NCI-H2227 (cell line): ENCODE data around the gene TCFL5.
A peak's percentile ranks its signal among the peaks of the same experiment; 100 is the strongest.

ENCODE experiments used
- DNase-seq: peaks from one replicate; lab custom pipeline; 2025; ENCODE audit not compliant: unreplicated experiment; lab: John Stamatoyannopoulos, UW

Gene TCFL5

DNA sequence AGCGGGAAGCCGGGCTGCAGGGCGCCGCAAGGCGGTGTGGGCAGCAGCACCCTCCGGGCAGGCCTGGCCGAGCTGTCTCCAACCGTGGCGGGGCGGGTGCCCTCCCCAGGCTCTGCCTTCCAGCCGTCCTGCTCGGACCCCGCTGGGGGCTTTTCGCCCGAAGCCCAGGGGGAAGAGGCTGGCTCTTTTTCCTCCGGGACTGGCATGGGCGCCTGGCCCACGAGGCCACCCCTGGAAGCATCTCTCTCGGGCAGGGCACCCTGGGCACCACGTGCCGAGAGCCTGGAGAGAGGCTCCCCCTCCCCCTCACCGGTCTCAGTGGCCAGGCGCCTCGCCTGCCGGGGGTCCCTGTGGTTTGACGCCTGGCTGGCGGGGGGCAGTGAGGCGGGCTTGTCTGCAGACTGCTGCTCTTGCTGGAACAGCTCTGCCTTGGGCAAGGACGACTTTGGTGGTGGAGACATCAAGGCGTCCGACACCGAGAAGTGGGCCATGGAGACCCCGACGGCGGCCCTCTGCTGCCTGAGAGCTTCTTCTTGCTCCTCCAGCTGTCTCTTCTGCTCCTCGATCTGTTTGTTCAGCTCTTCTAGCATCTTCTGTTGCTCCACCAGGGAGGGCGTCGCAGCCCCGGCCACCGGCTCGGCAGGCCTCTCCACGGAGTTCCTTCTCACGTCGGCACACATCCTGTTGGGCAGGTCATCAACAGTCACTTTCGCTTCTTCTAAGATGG is 19.5 kb upstream of the TCFL5 start:
- no peak for DNase-seq

GRCh38 chr20:62880147-62880934 is 18.7 kb upstream of the TCFL5 start:
- no peak for DNase-seq

GRCh38 chr20:62879275-62880146 is 17.9 kb upstream of the TCFL5 start:
- no peak for DNase-seq

DNA sequence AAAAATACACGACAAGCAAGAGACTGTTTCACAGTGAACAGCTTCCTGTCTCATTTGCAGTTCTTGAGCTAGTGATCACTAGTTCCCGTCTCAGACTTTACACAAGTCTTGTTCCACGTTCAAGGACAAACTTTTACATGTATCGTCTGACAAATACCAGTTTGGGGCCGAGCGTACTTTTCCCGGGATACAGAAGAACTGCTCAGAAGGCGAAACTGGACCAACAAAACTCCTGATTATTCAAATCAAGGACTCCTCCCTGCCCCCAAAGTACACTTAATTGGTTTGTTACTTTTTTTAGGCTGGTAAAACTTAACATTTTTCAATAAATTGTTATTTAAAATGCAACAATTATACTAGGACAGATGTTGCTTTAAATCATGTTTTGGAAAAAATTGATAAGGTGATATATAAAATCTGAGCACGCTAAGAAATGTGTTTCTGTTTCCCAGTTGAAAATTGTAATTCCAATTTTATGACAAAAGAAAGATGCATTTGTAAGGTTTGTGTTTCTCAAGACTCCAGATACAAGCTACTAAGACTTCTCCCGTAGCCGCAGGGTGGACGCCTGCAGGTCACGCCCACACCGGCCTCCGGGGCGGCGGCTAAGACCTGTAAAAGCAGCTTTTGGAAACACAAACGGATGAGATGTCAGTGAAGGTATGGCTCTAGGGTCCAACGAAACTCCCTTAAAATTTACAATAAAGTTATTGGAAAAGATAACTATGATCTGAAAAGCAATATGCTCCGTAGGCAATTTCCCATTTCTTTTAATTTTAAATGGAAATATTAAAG is 16.8 kb upstream of the TCFL5 start:
- DNase-seq, result no peak

- no peak for DNase-seq
Measured at GRCh38 chr20:62876902-62877816, 15.5 kb upstream of the TCFL5 start.

DNA sequence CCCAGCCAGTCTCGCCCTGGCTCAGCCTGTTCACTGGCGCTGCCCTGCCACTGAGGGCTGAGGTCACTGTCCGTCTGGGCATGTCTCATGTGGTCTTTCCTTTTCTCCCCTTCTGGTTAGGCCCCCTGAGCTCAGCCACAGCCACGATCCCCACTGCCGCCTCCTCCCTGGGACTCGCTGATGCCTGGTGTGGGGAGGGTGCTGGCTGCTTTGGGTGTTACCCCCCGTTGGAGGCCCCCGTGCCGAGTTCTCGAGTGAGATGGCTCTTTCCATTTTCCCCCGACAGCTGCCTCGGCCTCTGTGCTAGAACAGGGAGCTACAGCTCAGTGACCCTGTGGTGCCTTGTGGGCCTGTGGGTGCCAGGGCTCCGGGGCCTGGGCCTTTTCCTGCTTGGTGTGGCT is 14.9 kb upstream of the TCFL5 start:
- no peak for DNase-seq

DNA sequence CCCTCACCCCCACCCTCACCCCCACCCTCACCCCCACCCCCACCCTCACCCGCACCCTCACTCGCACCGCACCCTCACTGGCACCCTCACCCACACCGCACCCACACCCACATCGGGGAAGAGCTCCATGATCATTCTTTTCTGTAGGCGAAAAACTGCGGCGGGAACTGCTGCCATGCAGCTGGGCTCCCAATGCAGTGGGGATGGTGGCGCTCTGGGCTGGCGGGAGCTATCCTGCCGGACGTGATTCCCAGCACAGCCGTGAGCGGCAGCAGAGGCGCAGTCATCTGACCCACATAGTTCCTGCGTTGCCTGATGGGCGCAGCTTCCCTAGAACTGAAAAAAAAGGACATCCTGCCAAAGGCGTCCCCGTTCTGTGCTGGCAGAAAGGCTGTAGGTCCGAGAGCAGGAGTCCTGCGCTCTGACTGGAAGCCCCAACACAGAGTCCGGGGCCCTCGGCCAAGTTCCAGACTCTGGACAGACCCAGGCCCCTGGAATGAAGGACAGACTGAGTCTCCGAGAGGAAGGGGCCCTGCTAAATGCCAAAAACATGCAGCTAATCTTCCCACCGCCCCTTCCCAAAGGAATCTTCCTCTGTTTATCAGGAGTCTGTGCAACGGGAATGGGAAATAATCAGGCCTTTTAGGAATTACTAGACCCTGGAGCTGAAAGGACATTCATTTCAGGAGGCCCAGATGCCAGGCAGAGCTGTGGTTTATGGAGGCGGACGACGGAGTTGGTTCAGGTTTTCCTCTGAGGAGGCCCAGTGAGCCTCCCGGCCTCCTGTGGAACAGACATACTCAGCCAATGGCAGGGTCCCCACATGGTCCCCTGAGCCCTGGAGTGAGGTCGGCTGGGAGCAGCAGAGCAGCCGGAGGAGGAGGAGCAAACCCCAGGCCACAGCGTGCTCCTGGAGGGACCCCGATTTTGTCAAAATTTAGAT is 14.1 kb upstream of the TCFL5 start:
- peak; percentile 84 for DNase-seq

GRCh38 chr20:62874964-62875344 is 13.3 kb upstream of the TCFL5 start:
- DNase-seq, result no peak

DNA sequence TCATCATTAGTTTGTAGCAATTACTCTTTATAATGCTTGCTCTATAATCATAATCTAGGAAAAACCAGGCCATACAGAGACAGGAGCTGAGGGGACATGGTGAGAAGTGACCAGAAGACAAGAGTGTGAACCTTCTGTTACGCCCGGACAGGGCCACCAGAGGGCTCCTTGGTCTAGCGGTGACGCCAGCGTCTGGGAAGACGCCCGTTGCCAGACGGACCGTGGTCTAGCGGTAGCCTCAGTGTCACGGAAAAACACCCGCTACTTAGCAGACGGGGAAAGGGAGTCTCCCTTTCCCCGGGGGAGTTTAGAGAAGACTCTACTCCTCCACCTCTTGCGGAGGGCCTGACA is 12.0 kb upstream of the TCFL5 start:
- DNase-seq, result peak; percentile 61

- DNase-seq, result no peak
Measured at GRCh38 chr20:62873280-62873679, 11.7 kb upstream of the TCFL5 start.

DNA sequence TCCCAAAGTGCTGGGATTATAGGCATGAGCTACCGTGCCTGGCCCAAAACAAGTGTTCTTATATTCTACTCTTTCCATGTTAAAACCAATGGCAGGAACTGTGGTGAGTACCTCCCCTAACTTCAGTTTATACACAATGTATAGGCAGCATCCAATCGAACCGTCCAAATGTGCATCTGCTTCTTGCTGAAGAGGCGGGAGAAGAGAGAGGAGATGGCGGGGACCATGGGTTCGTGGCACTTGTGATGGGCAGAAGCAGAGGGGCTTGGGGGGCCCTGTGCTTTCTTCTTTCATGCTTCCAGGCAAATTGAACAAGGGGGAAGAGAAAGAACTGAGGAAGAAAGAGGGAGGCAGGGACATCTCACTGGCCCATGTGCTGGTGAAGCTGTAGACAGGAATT is 11.2 kb upstream of the TCFL5 start:
- DNase-seq, result no peak

GRCh38 chr20:62872184-62872847 is 10.7 kb upstream of the TCFL5 start:
- no peak for DNase-seq

- no peak for DNase-seq
Measured at GRCh38 chr20:62864207-62864606, 2.6 kb upstream of the TCFL5 start.

GRCh38 chr20:62860924-62861691 is 514 bp downstream of the TCFL5 start:
- DNase-seq, result peak; percentile 57

GRCh38 chr20:62860391-62860923 is 1.2 kb downstream of the TCFL5 start:
- peak; percentile 55 for DNase-seq

DNA sequence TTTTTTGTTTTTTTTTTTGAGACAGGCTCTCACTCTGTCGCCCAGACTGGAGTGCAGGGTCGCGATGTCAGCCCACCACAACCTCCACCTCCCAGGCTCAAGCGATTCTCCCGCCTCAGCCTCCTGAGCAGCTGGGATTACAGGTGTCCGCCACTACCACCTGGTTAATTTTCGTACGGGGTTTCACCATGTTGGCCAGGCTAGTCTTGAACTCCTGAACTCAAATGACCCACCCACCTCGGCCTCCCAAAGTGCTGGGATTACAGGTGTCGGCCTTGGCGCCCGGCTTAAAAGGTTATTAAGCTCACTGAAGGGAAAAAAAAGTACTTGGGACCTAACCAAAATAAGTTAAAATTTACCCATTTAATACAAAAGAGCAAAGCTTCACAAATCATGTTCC is 1.9 kb downstream of the TCFL5 start:
- no peak for DNase-seq
